Activated T-cell treated with anti-CD3 and anti-CD28 coated beads for 24 hours (primary cell): Measurements from ENCODE around the gene OTULINL.
A peak's percentile ranks its signal among the peaks of the same experiment; 100 is the strongest.

Experiments used
- DNase-seq: peaks from one replicate; pipeline ENCODE4 v3.0.0-alpha.2; 2020; ENCODE audit warnings: low read depth

Gene OTULINL

DNA sequence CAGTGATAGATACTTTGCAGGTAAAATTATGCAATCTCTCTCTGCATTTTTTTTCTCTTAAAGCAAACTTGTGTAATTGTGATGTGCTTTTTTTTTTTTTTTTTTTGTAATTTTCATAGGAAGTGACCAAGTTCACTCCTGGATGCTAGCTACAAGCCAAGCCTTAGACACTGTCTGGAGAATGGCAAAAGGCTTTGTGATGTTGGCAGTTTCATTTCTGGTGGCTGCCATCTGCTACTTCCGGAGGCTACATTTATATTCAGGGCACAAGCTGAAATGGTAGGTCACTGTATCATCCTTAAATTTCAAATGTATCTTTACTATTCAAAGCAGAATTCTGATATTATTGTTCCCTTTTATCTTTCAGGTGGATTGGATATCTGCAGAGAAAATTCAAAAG, 19.3 kb downstream of the OTULINL start:
- no peak for DNase-seq

DNA sequence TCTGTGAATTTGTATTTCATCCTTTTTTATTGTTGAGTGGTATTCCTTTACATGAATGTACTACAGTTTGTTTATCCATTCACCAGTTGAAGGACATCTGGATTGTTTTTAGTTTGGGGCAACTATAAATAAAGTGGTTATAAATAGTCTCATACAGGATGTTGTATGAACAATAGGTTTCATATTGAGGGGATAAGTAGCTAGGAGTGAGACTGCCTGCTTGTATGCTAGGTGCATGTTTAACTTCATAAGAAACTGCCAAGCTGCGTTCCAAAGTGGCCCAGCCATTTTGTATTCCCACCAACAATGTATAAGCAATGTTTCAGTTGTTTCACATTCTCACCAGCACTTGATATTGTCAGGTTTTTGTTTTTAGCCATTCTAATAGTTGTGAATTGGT, 21.5 kb downstream of the OTULINL start:
- DNase-seq = no peak

DNA sequence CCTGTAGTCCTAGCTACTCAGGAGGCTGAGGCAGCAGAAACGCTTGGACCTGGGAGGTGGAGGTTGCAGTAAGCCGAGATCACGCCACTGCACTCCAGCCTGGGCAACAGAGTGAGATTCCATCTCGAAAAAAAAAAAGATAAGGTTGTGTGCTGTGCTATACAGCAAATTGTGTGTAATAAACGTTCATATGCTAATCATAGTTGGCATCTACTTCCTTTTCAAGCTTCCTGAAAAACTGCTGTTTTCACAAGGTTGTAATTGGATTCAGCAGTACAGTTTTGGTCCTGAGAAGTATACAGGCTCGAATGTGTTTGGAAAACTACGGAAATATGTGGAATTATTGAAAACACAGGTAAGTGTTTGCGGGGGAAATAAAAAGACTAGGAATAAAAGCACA, 25.5 kb downstream of the OTULINL start:
- DNase-seq = no peak

DNA sequence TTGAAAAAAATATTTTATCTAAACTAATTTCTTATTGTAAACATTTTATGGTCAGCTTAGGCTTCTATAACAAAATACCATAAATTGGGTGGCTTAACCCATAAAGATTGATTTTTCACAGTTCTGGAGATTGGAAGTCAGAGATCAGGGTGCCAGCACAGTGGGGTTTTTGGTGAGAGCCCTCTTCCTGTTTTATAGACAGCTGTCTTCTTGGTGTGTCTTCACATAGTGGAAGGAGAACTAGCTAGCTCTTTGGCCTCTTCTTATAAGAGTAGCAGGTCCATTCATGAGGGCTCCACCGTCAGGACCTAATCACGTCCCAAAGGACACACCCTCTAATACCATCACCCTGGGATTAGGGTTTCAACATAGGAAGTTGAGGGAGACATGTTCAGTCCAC, 26.6 kb downstream of the OTULINL start:
- no peak for DNase-seq

DNA sequence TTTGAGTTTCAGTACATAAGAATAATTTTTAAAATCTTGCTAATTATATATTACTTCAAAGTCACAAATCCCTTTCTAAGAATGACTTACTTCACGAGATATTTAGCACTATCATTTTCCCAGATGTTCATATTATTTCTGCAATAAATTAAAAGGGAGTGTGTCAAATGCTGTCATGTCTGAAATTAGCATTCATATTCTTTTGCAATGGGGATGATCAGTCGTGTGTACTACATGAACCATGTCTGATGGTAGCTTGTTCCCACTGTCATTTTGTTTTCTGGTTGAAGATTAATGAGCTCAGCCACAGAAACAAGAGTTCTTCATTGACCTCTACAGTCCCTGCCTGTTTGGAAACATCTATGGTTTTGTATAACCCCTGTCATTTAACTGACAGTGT, 30.1 kb downstream of the OTULINL start:
- no peak for DNase-seq

DNA sequence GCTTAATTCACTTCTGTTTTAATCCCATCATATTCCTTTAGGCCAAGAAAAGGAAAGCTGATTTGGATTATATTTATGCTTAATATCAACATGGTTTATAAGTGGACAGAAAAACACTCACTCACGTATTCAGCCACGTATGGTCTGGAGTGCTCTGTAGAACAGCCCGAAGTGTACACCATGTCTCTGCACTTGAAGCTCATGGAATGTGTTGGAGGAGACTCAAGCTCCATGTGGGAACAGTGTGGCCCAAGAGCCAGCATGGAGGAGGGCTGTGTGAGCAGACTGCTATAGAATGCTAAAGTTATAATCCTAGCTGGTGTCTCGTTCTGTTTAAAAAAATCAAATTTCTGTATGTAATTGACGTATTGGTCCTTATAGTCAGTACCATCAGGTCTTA, 32.9 kb downstream of the OTULINL start:
- DNase-seq = no peak

DNA sequence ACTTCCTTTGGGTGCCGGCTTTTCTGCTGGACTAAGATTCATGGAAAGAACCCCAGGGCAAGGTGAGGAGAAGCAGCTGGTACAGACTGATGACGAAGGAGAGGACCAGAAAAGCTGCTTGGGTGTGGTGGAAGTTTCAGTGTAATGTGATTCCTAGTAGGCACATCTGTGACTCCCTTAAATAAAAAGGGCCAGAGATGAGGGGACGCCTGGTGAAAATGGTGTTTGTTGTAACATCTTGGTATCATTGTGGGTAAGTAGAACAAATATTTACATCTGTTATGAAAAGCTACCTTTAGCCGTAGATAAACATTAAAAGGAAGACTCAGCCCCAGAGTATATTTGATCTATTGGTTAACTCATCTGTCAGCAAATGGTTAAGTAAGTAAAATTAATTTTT, 33.8 kb downstream of the OTULINL start:
- no peak for DNase-seq

DNA sequence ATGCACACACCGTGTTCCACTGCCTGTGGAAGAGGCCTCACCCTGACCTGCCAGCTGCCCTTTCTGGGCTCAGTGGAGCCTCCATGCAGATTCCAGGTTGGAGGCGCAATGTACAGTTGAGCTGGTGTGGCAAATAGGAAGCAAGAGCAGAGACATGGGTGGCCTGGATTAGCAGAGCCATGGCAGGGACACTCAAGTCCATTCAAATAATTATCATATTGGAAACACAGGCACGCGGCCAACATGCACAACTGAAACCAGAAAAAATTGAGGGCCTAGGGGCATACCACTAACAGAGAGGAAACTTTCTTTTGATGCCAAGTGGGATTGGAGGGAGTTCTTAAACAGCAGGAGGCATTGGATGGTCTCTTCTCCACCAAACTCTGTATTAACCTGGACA, 35.8 kb downstream of the OTULINL start:
- no peak for DNase-seq

DNA sequence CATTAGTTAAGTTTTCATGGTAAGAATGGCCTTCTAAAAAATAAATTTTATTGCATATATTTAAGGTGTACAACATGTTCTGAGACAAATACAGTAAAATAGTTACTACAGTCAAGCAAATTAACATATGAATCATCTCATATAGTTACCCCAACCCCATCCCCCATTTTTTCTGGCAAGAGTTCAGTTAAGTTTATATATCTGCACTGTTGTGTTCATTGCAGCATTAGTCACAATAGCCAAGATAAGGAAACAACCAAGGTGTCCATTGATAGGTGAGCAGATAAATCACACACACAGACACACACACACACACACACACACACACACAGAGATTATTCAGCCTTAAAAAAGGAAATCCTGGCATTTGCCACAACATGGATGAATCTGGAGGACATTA, 45.7 kb downstream of the OTULINL start:
- no peak for DNase-seq

DNA sequence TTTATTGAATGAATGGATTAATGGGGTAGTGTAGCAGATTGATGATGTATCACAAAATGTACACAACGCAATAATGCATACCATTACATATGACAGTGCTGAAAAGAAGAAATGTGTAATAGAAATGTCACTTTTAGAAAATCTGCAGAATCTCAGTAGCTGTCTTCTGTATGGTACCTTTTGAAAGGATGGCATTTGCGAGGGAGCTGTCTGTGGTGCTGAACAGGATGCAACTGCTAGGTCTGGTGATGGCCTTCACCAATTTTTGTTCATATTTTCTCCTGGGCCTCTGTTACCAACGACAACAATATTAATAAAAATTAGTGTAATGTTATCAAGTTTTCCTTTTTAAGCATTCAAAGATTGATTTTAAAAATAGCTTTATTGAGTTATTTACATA, 46.8 kb downstream of the OTULINL start:
- peak; percentile 22 for DNase-seq

DNA sequence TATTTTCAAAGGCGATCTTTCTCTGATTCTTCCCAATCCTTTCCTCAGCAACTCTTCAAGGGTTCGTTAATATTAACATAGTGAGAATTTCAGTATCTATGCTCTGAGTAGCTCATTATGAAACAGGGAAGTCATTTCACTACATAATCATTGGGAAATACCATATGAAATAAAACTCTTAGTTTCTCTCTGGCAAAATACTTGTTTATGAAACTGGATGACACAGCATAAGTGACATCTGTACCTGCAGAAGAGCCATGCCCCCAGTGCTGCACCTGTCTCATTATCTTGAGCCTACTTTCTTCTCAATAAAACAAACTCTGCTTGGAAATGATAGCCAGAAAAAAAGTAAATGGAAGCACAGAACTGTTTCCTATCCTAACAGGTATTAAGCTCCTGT, 49.1 kb downstream of the OTULINL start:
- DNase-seq = no peak

DNA sequence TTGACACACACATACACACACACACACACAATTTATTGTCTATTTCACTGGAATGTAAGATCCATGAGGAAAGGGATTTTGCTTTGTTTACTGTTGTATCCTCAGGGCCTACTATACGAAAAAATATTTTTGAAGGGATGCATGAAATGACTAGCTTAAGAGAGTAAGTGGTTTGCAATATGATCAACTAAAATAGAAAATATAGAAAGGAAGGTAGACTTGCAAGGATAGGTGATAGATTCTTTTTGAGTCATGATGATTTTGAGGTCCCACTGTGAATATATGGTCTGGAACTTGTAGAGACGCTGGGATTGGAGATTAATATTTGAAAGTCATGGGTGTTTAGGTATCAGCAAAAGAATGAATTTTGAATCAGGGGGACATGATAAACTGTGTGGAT, 54.1 kb downstream of the OTULINL start:
- no peak for DNase-seq

DNA sequence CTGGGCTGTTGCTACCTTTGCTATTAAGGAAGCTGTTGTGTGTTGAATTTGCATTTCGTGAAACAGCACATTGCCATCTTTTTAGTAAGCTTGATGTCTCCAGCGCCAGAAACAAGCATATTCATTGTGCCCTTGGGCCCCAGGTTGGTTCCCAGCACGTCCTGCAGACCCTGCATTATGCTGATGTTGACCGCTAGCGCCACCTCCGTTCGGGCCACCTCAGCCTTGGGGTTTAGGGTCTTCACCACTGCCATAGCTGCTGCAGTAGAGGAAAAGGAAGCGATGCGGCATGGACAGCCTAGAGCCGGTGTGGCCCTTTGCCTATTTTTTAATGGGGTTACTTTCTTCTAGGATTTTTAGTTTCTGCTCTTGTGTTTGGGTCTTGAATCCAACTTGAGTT, 59.2 kb downstream of the OTULINL start:
- DNase-seq = no peak

DNA sequence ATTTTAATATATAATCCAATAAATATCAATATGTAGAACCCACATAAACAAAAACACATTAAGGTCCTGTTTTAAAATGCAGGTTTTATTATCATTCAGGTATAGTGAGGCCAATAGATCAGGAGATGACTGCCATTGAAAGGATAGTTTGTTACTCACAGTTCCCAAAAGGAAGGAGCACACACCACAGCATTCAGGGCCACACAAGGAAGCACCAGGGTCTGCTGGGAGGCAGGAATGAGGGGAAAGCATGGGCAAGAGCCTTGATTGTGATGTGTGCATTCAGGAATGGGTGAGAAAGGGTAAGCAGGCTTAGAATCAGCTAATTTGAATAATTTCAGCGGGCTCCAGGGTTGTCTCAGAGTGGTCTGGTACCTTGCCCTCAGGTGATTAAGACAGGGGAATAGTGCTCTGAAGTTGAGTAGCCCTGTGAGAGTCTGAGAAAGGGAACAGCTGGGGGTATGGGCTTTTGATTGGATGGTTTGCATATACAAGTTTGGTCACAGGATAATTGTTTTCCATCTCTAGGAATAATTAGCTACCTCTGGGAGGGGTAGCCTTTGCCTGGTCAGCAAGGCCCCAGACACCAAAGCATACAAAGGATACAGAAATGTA, 63.1 kb downstream of the OTULINL start:
- DNase-seq = no peak

DNA sequence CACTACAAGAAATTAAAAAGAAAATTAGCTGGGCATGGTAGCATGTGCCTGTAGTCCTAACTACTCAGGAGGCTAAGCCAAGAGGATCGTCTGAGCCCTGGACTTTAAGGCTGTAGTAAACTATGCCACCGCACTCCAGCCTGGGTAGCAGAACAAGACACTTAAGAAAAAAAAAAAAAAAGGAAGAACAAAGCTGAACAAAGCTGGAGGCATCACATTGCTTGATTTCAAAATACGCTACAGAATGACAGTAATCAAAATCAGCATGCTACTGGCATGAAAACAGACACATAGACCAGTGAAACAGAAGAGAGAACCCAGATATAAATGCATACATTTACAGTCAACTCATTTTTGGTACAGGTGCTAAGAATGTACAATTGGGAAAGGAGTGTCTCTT, 68.5 kb downstream of the OTULINL start:
- no peak for DNase-seq

DNA sequence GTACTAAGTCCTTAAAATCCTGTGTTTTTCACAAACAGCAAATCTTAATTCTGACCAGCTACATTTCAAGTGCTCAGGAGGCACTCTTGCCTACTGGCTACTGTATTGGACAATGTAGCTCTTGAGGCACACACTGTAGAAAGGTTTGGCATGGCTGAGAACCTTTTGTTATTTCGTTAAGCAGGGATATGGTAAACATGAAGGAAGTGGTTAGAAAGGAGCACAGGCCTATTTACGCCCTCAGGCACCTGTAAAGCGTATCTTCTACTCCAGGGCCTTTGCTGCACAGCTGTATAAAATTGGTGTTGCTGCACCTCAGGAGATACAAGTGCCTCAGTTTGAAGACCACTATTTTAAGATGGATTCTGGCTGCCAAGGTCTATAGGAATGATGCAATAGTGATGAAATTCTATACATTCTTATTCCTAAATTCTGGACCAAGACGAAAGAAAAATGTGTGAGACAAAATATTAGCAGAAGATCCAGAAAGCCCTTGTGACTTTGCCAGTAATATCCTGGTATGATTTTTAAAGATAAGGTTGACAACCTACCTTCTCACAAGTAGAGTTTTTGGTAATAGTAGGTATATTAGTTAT, 73.7 kb downstream of the OTULINL start:
- DNase-seq = no peak

DNA sequence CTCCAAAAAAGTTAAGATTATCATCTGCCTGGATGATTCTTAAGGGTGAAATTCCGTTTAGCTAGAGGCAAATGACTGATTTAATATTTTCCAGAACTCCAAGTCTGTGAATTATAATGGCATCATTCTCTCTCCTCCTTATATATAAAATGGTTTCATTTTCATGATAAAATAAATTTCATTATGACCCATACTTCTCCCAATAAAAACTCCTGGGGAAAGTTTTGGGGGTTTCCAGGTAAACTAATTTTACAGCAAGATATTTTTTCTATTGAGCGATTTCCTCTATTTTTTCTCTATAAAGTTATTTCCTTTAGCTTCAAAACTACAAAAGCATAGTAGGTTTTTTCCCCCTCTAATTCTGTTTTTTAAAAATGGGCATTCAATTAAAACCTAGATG, 75.3 kb downstream of the OTULINL start:
- no peak for DNase-seq

DNA sequence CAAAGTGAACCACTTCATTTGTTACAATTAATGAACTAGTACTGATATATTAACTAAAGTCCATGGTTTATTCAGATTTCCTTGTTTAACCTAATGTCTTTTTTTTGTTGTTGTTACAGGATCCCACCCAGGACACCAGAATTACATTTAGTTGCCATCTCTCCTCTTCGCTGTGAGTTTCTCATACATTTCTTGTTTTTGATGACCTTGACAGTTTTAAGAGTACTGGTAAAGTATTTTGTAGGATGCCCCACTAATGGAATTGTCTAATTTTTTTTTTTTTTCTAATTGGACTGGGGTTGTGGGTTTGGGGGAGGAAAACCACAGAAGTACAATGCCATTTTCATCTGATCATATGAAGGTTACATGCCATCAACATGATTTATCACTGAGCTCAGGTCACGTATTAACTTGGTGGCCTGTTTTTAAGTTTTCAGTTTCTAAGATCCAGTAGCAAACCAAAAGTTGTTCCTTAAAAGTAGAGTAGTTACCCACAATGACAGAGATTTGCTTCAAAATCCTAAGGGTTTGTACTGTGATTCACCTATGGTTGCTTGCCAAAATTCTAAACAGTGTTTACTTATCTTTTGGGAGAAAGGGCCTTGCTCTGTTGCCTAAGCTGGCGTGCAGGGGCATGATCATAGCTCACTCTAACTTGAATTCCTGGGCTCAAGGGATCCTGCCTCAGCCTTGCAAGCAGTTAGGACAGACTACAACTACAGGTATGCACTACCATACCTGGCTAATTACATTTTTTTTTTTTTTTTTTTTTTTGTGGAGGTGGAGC, 78.4 kb downstream of the OTULINL start:
- no peak for DNase-seq

DNA sequence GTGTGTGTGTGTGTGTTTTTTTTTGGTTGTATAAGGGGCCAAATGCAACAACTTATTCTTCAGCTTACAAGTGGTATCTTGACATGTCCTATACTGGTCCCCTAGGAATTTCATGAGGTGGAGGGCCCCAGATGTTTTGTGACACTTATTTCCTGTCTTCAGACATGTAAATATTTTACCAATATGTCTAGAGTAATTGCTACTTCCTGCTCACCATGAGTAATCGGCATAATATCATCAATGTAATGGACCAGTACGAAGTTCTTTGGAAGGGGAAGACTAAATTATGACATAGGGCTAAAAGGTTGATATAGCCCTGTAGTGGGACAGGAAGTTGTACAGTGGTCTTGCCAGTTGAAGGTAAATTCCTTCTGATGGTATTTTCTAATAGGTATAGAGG, 79.2 kb downstream of the OTULINL start:
- no peak for DNase-seq
